B cell (primary cell): ENCODE measurements around the gene ADAMTSL5. TPM values are rescaled to one million over a fixed set of nuclear protein-coding genes. Genes with fewer than 3 reads are reported as not detected.

Experiments used
- ATAC-seq: fragments of 200-7000 bp; cut with Tn5 transposase; one replicate; pipeline ENCODE4 v1.10.0; 2021; ENCODE audit warnings: low read depth, mild to moderate bottlenecking, moderate number of reproducible peaks, moderate library complexity
- CTCF ChIA-PET: fragments of 350-600 bp; sonication (Branson Sonifier 250); formaldehyde crosslinking; loops from one replicate; lab custom pipeline; 2021; ENCODE audit warnings: antibody characterized with exemption, inconsistent platforms; lab: Charles Lee
- POLR2A ChIA-PET: fragments of 350-600 bp; sonication (Branson Sonifier 250); formaldehyde crosslinking; loops from one replicate; lab custom pipeline; 2021; ENCODE audit warnings: antibody characterized with exemption; lab: Charles Lee
- DNase-seq: peaks from one replicate; pipeline ENCODE4 v3.0.0; 2013
- H2AFZ ChIP-seq: 2 replicates; pipeline ENCODE4 v1.6.1; 2012; ENCODE audit warnings: mild to moderate bottlenecking, low read depth, low read length; ENCODE audit not compliant: insufficient read depth, poor library complexity, severe bottlenecking
- H3K27ac ChIP-seq, 2 donors: 1 replicate in 1 of 2; 2 replicates in 1 of 2; pipeline ENCODE4 v1.5.1; 2012 to 2013; ENCODE audit warnings: low read length in 2 of 2, mild to moderate bottlenecking in 2 of 2, moderate library complexity in 1 of 2
- H3K27me3 ChIP-seq, 4 experiments: fragments of 200-600 bp in 1 of 4; sonication (generic) in 1 of 4; replicated peaks in 1 of 4; 1 replicate in 2 of 4; 2 replicates in 2 of 4; pipeline versions ENCODE4 v1.6.1 to v1.7.0; 2013 to 2016; ENCODE audit warnings: low read length in 3 of 4, mild to moderate bottlenecking in 2 of 4, mixed read lengths in 1 of 4, moderate library complexity in 1 of 4; ENCODE audit not compliant: insufficient read depth in 4 of 4, control insufficient read depth in 3 of 4; ENCODE audit errors: control extremely low read depth in 1 of 4
- H3K36me3 ChIP-seq, 2 experiments: replicated peaks in 1 of 2; 1 replicate in 1 of 2; 2 replicates in 1 of 2; pipeline versions ENCODE4 v1.6.1 to v1.7.1; 2013; ENCODE audit warnings: low read length in 1 of 2; ENCODE audit not compliant: insufficient read depth in 2 of 2, control insufficient read depth in 1 of 2; ENCODE audit errors: control extremely low read depth in 1 of 2, extremely low read depth in 1 of 2
- H3K4me1 ChIP-seq, 2 donors: fragments of 200-600 bp in 1 of 2; sonication (generic) in 1 of 2; 1 replicate in 1 of 2; 2 replicates in 1 of 2; pipeline versions ENCODE4 v1.5.1 to v1.6.1; 2013 to 2017; ENCODE audit warnings: low read length in 2 of 2; ENCODE audit not compliant: control insufficient read depth in 2 of 2, insufficient read depth in 2 of 2
- H3K4me2 ChIP-seq: replicated peaks from 2 replicates; pipeline ENCODE3; 2012; ENCODE audit warnings: mild to moderate bottlenecking, low read depth, low read length; ENCODE audit not compliant: poor library complexity, severe bottlenecking
- H3K4me3 ChIP-seq, 5 experiments: fragments of 200-600 bp in 1 of 5; sonication (generic) in 1 of 5; 1 replicate in 3 of 5; 2 replicates in 2 of 5; pipeline versions ENCODE4 v1.5.1 to v1.7.0; 2011 to 2016; ENCODE audit warnings: low read length in 4 of 5, mild to moderate bottlenecking in 4 of 5, low read depth in 2 of 5, control low read depth in 1 of 5, moderate library complexity in 1 of 5; ENCODE audit not compliant: insufficient read depth in 1 of 5; ENCODE audit errors: control extremely low read depth in 1 of 5, extremely low read depth in 1 of 5
- H3K79me2 ChIP-seq: fragments of 200-600 bp; sonication (generic); one replicate; pipeline ENCODE4 v1.6.0; 2016; ENCODE audit warnings: low read length; ENCODE audit not compliant: control insufficient read depth, insufficient read depth
- H3K9ac ChIP-seq: fragments of 200-600 bp; sonication (generic); 2 replicates; pipeline ENCODE4 v1.6.1; 2017; ENCODE audit warnings: mild to moderate bottlenecking, low read length, moderate library complexity
- H3K9me3 ChIP-seq, 3 donors: one replicate each; pipeline versions ENCODE4 v1.6.1 to v1.7.1; 2013; ENCODE audit warnings: low read length in 2 of 3; ENCODE audit not compliant: control insufficient read depth in 2 of 3, insufficient read depth in 1 of 3; ENCODE audit errors: control extremely low read depth in 1 of 3
- H4K20me1 ChIP-seq: 2 replicates; pipeline ENCODE4 v1.6.0; 2012; ENCODE audit warnings: mild to moderate bottlenecking, low read length; ENCODE audit not compliant: insufficient read depth, control insufficient read depth, poor library complexity, severe bottlenecking
- H3K27ac Mint-ChIP-seq: one replicate; pipeline ENCODE4 v1.8.0; 2021; ENCODE audit warnings: mixed read lengths
- H3K27me3 Mint-ChIP-seq: one replicate; pipeline ENCODE4 v1.8.0; 2021; ENCODE audit warnings: mixed read lengths
- H3K4me1 Mint-ChIP-seq: one replicate; pipeline ENCODE4 v1.8.0; 2021; ENCODE audit warnings: mixed read lengths
- H3K4me3 Mint-ChIP-seq: one replicate; pipeline ENCODE4 v1.8.0; 2021; ENCODE audit warnings: mixed read lengths
- H3K9me3 Mint-ChIP-seq: one replicate; pipeline ENCODE4 v1.8.0; 2022; ENCODE audit warnings: mixed read lengths; ENCODE audit not compliant: insufficient read depth
- EZH2 ChIP-seq: IDR thresholded peaks from 2 replicates; pipeline ENCODE4 v1.6.1; 2012; ENCODE audit warnings: borderline replicate concordance, low read depth, mild to moderate bottlenecking, moderate library complexity, low read length; ENCODE audit not compliant: insufficient read depth, poor library complexity, severe bottlenecking
- WGBS: methylation state at CpG from one replicate; pipeline ENCODE4 v1.1.5; 2013; ENCODE audit warnings: missing lambda C conversion rate; ENCODE audit not compliant: insufficient coverage; 5-methylcytosine and 5-hydroxymethylcytosine counted together
- intact Hi-C: fragments of 100-400 bp; cut with micrococcal nuclease; formaldehyde crosslinking; loops from one replicate; pipeline ENCODE4 v1.10.0; 2022
- polyA plus RNA-seq: library from polyadenylated mRNA; depleted of rRNA; stranded (reverse); fragments of >200 nt; gene quantifications from 2 replicates; pipeline ENCODE4 v1.2.3, GENCODE V29; 2012
- total RNA-seq, 2 donors: library from RNA; stranded (reverse); fragments of 120-200 nt in 1 of 2; gene quantifications; 1 replicate in 1 of 2; 2 replicates in 1 of 2; pipeline versions ENCODE4 v1.2.3 to v1.2.4, GENCODE V29; 2013 to 2022
- TF ChIP-seq, protein P1 (sequence below): fragments of 200-600 bp; IDR thresholded peaks from one replicate; pipeline ENCODE4 v1.8.0; 2022; ENCODE audit warnings: antibody characterized with exemption, mild to moderate bottlenecking

Gene ADAMTSL5
- total and polyA plus RNA-seq, 2 donors (not counting 1 experiment from before 2014, with no cell fraction given) = 0.09 TPM; not detected in 1

DNA sequence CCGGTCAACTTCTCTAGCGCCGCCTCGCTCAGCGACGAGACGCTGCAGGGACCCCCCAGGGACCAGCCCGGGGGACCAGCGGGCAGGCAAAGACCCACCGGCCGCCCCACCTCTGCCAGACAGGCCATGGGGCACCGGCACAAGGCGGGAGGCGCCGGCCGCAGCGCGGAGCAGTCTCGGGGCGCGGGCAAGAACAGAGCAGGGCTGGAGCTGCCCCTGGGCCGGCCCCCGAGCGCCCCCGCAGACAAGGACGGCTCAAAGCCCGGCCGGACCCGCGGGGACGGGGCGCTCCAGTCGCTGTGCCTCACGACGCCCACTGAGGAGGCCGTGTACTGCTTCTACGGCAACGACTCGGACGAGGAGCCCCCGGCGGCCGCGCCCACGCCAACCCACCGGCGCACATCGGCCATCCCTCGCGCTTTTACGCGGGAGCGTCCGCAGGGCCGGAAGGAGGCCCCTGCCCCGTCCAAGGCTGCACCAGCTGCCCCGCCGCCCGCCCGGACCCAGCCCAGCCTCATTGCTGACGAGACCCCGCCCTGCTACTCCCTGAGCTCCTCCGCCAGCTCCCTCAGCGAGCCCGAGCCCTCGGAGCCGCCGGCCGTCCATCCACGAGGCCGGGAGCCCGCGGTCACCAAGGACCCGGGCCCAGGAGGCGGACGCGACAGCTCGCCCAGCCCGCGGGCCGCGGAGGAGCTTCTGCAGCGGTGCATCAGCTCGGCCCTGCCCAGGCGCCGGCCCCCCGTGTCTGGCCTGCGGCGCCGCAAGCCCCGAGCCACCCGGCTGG is 45.1 kb downstream of the ADAMTSL5 start:
- Mint-ChIP-seq H3K27ac (no peak overlapping the region), H3K27me3 (no peaks in the 10 kb centered on the region), H3K9me3 (no peaks in the 10 kb centered on the region), H3K4me1 (peaks cover 16% of the 10 kb centered on the region), H3K4me3 (no peak overlapping the region)
- Histone ChIP-seq H3K27me3 (peaks cover 0 to 61% (median 16%) of the 10 kb centered on the region in 4 experiments), H3K4me3 (no peak overlapping the region), H4K20me1 (peaks cover 71% of the 10 kb centered on the region), H2AFZ (no peak overlapping the region), H3K4me2 (peak overlapping the region; percentile 98), H3K4me1 (peaks cover 55 to 68% of the 10 kb centered on the region in 2 donors), H3K36me3 (no peaks in the 10 kb centered on the region), H3K27ac (no peak overlapping the region), H3K9ac (peak overlapping the region; percentile 37), H3K79me2 (peaks cover 9% of the 10 kb centered on the region), H3K9me3 (peaks cover 0 to 9% (median 0%) of the 10 kb centered on the region in 3 donors)
- DNase-seq = peak; percentile 50
- intact Hi-C loops = no loop called here
- ChIA-PET CTCF (interaction anchor here (1.4 to 2.3 kb wide), 2 partner anchors 13 to 23 kb away, joined by 3 to 11 read pairs; no protein-coding TSS in a partner anchor), POLR2A (interaction anchor here (1.2 to 1.4 kb wide), 2 partner anchors 22 to 23 kb away, joined by 3 to 4 read pairs; no protein-coding TSS in a partner anchor)
- no peak for ATAC-seq
- 4% methylated on average over 91 of the region's 92 CpGs for WGBS
- TF ChIP-seq, protein P1, sequence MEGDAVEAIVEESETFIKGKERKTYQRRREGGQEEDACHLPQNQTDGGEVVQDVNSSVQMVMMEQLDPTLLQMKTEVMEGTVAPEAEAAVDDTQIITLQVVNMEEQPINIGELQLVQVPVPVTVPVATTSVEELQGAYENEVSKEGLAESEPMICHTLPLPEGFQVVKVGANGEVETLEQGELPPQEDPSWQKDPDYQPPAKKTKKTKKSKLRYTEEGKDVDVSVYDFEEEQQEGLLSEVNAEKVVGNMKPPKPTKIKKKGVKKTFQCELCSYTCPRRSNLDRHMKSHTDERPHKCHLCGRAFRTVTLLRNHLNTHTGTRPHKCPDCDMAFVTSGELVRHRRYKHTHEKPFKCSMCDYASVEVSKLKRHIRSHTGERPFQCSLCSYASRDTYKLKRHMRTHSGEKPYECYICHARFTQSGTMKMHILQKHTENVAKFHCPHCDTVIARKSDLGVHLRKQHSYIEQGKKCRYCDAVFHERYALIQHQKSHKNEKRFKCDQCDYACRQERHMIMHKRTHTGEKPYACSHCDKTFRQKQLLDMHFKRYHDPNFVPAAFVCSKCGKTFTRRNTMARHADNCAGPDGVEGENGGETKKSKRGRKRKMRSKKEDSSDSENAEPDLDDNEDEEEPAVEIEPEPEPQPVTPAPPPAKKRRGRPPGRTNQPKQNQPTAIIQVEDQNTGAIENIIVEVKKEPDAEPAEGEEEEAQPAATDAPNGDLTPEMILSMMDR = no peak
- TF ChIP-seq EZH2 = peak; percentile 95

DNA sequence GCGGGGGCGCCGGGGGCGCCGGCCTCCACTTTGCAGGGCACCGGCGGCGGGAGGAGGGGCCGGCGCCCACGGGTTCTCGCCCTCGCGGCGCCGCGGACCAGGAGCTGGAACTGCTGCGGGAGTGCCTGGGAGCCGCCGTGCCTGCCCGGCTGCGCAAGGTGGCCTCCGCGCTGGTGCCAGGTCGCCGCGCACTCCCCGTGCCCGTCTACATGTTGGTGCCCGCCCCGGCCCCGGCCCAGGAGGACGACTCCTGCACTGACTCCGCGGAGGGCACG is 45.7 kb downstream of the ADAMTSL5 start:
- H3K27me3 Mint-ChIP-seq = no peaks in the 10 kb centered on the region
- ATAC-seq = no peak
- H3K27ac Mint-ChIP-seq = no peak overlapping the region
- ChIA-PET CTCF (no interaction called here), POLR2A (no interaction called here)
- Histone ChIP-seq H3K27ac (no peak overlapping the region), H2AFZ (no peak overlapping the region), H3K79me2 (peaks cover 4% of the 10 kb centered on the region), H3K27me3 (peaks cover 0 to 55% (median 14%) of the 10 kb centered on the region in 4 experiments), H3K36me3 (no peaks in the 10 kb centered on the region), H3K4me3 (no peak overlapping the region), H3K4me1 (peaks cover 53 to 62% of the 10 kb centered on the region in 2 donors), H4K20me1 (peaks cover 66% of the 10 kb centered on the region), H3K4me2 (peak overlapping the region; percentile 98), H3K9me3 (peaks cover 0 to 9% (median 0%) of the 10 kb centered on the region in 3 donors), H3K9ac (no peak overlapping the region)
- H3K4me3 Mint-ChIP-seq = no peak overlapping the region
- TF ChIP-seq, protein P1 = no peak
- no peak for TF ChIP-seq EZH2
- H3K4me1 Mint-ChIP-seq = peaks cover 16% of the 10 kb centered on the region
- 8% methylated on average over 36 of the region's 36 CpGs for WGBS
- no peaks in the 10 kb centered on the region for H3K9me3 Mint-ChIP-seq
- DNase-seq = no peak
- intact Hi-C loops = no loop called here
